Type B pancreatic cell (in vitro differentiated cells): Measurements from ENCODE around the gene BUD31. TPM values are rescaled to one million over a fixed set of nuclear protein-coding genes. Genes with fewer than 3 reads are reported as not detected.
"Not testable (repeated sequence)": the region's sequence is repeated elsewhere in the genome, so short reads cannot be mapped to it uniquely, and the experiment has no call there.

Experiments
- DNase-seq: peaks from one replicate; pipeline ENCODE4 v3.0.0; 2021; ENCODE audit warnings: mixed read lengths; ENCODE audit not compliant: unreplicated experiment; ENCODE audit errors: extremely low spot score
- H3K27ac Mint-ChIP-seq: 2 replicates; pipeline ENCODE4 v1.8.0; 2021; ENCODE audit warnings: mild to moderate bottlenecking, mixed read lengths
- H3K27me3 Mint-ChIP-seq: 2 replicates; pipeline ENCODE4 v1.8.0; 2021; ENCODE audit warnings: mixed read lengths
- H3K36me3 Mint-ChIP-seq: 2 replicates; pipeline ENCODE4 v1.8.0; 2021; ENCODE audit warnings: mixed read lengths
- H3K4me1 Mint-ChIP-seq: one replicate; pipeline ENCODE4 v1.8.0; 2021; ENCODE audit warnings: mixed read lengths; ENCODE audit not compliant: unreplicated experiment
- H3K4me3 Mint-ChIP-seq: 2 replicates; pipeline ENCODE4 v1.8.0; 2021; ENCODE audit warnings: mild to moderate bottlenecking, mixed read lengths
- H3K9me3 Mint-ChIP-seq: 2 replicates; pipeline ENCODE4 v1.8.0; 2021; ENCODE audit warnings: mixed read lengths
- CTCF ChIP-seq: fragments of 200-600 bp; sonication (generic); conservative IDR thresholded peaks from 2 replicates; pipeline ENCODE4 v1.5.0; 2021; ENCODE audit warnings: antibody characterized with exemption, mild to moderate bottlenecking
- total RNA-seq: library from RNA; stranded (reverse); gene quantifications from 2 replicates; pipeline ENCODE4 v1.2.1, GENCODE V29; 2021; ENCODE audit warnings: low replicate concordance

BUD31 gene
- total RNA-seq, 1 donor from 2014 or later, result 102 TPM

GRCh38 chr7:99407872-99408378 lies 844 bp upstream of the BUD31 start:
- Mint-ChIP-seq H3K9me3 (no peaks in the 10 kb centered on the region), H3K4me3 (peak overlapping the region; percentile 98), H3K27me3 (no peaks in the 10 kb centered on the region), H3K36me3 (peaks cover 23% of the 10 kb centered on the region), H3K4me1 (peaks cover 15% of the 10 kb centered on the region), H3K27ac (peak overlapping the region; percentile 98)
- DNase-seq, result no peak
- TF ChIP-seq CTCF, result no peak

- H3K9me3 Mint-ChIP-seq, result no peaks in the 10 kb centered on the region
- peak overlapping the region; percentile 98 for H3K4me3 Mint-ChIP-seq
- H3K27me3 Mint-ChIP-seq, result no peaks in the 10 kb centered on the region
- H3K27ac Mint-ChIP-seq, result peak overlapping the region; percentile 98
- no peak for DNase-seq
- TF ChIP-seq CTCF, result no peak
- H3K4me1 Mint-ChIP-seq, result peaks cover 15% of the 10 kb centered on the region
- peaks cover 17% of the 10 kb centered on the region for H3K36me3 Mint-ChIP-seq
These were observed 413 bp downstream of the BUD31 start for GRCh38 chr7:99409192-99409572.

GRCh38 chr7:99409806-99410205 lies 1.0 kb downstream of the BUD31 start:
- TF ChIP-seq CTCF, result no peak
- no peak for DNase-seq
- Mint-ChIP-seq H3K9me3 (no peaks in the 10 kb centered on the region), H3K4me1 (peaks cover 15% of the 10 kb centered on the region), H3K4me3 (peak overlapping the region; percentile 98), H3K27ac (peak overlapping the region; percentile 98), H3K36me3 (peaks cover 18% of the 10 kb centered on the region), H3K27me3 (no peaks in the 10 kb centered on the region)

- Mint-ChIP-seq H3K27me3 (no peaks in the 10 kb centered on the region), H3K9me3 (no peaks in the 10 kb centered on the region), H3K27ac (peak overlapping the region; percentile 98), H3K36me3 (peaks cover 24% of the 10 kb centered on the region), H3K4me3 (peak overlapping the region; percentile 98), H3K4me1 (peaks cover 15% of the 10 kb centered on the region)
- no peak for TF ChIP-seq CTCF
- no peak for DNase-seq
These were observed 1.9 kb downstream of the BUD31 start for GRCh38 chr7:99410635-99411034.

GRCh38 chr7:99415513-99416127 lies 6.9 kb downstream of the BUD31 start:
- H3K27ac Mint-ChIP-seq, DNase-seq: not testable (repeated sequence)
- peak; percentile 76 for TF ChIP-seq CTCF

GRCh38 chr7:99418260-99418659 lies 9.5 kb downstream of the BUD31 start:
- H3K36me3 Mint-ChIP-seq, result peaks cover 22% of the 10 kb centered on the region
- no peak overlapping the region for H3K27ac Mint-ChIP-seq
- H3K27me3 Mint-ChIP-seq, result no peaks in the 10 kb centered on the region
- H3K4me1 Mint-ChIP-seq, result no peaks in the 10 kb centered on the region
- H3K9me3 Mint-ChIP-seq, result no peaks in the 10 kb centered on the region
- H3K4me3 Mint-ChIP-seq, result no peak overlapping the region
- TF ChIP-seq CTCF, result no peak
- no peak for DNase-seq

More at GRCh38 chr7:99415513-99416127, 6.9 kb downstream of the BUD31 start:
- H3K27me3 Mint-ChIP-seq, H3K4me1 Mint-ChIP-seq, H3K9me3 Mint-ChIP-seq, H3K4me3 Mint-ChIP-seq: not testable (repeated sequence)
- H3K36me3 Mint-ChIP-seq, result peaks cover 26% of the 10 kb centered on the region
